Small intestine (tissue), 7 donors: ENCODE results near the gene KSR2. TPM values are rescaled to one million over a fixed set of nuclear protein-coding genes. Genes with fewer than 3 reads are reported as not detected.

ENCODE experiments used
- DNase-seq, 2 donors: peaks; one replicate each; pipeline versions ENCODE4 v3.0.0 to v3.0.0-alpha.2; 2013
- FAIRE-seq: peaks from 2 replicates; lab custom pipeline; 2012; peaks lifted over from hg19 to GRCh38; lab: Jason Lieb, UNC
- H3K27ac ChIP-seq, 3 donors: one replicate each; pipeline ENCODE4 v1.5.1; 2013; ENCODE audit warnings: low read length in 2 of 3, mild to moderate bottlenecking in 2 of 3, control low read depth in 1 of 3, inconsistent platforms in 1 of 3, low read depth in 1 of 3, moderate library complexity in 1 of 3
- H3K27me3 ChIP-seq, 3 donors: one replicate each; pipeline ENCODE4 v1.6.1; 2013; ENCODE audit warnings: low read length in 3 of 3, inconsistent platforms in 1 of 3; ENCODE audit not compliant: control insufficient read depth in 3 of 3, insufficient read depth in 3 of 3
- H3K36me3 ChIP-seq, 3 donors: one replicate each; pipeline ENCODE4 v1.6.1; 2013; ENCODE audit warnings: low read length in 3 of 3, inconsistent platforms in 1 of 3, low read depth in 1 of 3, mild to moderate bottlenecking in 1 of 3, moderate library complexity in 1 of 3; ENCODE audit not compliant: control insufficient read depth in 3 of 3, insufficient read depth in 2 of 3
- H3K4me1 ChIP-seq, 3 donors: one replicate each; pipeline ENCODE4 v1.6.1; 2013; ENCODE audit warnings: low read length in 2 of 3, inconsistent platforms in 1 of 3, low read depth in 1 of 3, mild to moderate bottlenecking in 1 of 3, moderate library complexity in 1 of 3; ENCODE audit not compliant: control insufficient read depth in 3 of 3, insufficient read depth in 2 of 3
- H3K4me3 ChIP-seq, 3 donors: one replicate each; pipeline ENCODE4 v1.5.1; 2013; ENCODE audit warnings: low read length in 3 of 3, control low read depth in 1 of 3, inconsistent platforms in 1 of 3, low read depth in 1 of 3, mild to moderate bottlenecking in 1 of 3, moderate library complexity in 1 of 3
- H3K9me3 ChIP-seq, 2 donors: one replicate each; pipeline ENCODE4 v1.6.1; 2013; ENCODE audit warnings: low read depth in 1 of 2, low read length in 1 of 2; ENCODE audit not compliant: control insufficient read depth in 2 of 2, insufficient read depth in 1 of 2
- WGBS, 3 donors: extraction: QIAGEN DNeasy Blood & Tissue Kit; methylation state at CpG; one replicate each; pipeline ENCODE4 v1.1.7; 2013; 5-methylcytosine and 5-hydroxymethylcytosine counted together
- polyA plus RNA-seq, 4 donors: library from polyadenylated mRNA; stranded (reverse) in 3 of 4; unstranded in 1 of 4; fragments of 200-250 nt in 3 of 4; fragments of 120-200 nt in 1 of 4; gene quantifications; one replicate each; pipeline versions ENCODE4 v1.2.1 to v1.2.3, GENCODE V29; 2013
- donor health status: healthy with polysubstance abuse.
- donor health status: control.
- donor health status: control.
- donor health status: Bipolar disorder and iron deficiency.
- donor health status: healthy.

KSR2 gene
- polyA plus RNA-seq, 4 donors: 0.16 to 0.33 TPM; not detected in 2

- H3K27me3 ChIP-seq: no peaks in the 10 kb centered on the region
- no peaks in the 10 kb centered on the region for H3K36me3 ChIP-seq
- FAIRE-seq: no peak
- 82 to 85% (median 84%) methylated on average over 3 of the region's 3 CpGs for WGBS, 3 donors
- DNase-seq: no peak
- H3K9me3 ChIP-seq: peaks cover 0 to 2% of the 10 kb centered on the region in 2 donors
- no peaks in the 10 kb centered on the region for H3K4me1 ChIP-seq
- H3K4me3 ChIP-seq: no peak overlapping the region
- H3K27ac ChIP-seq: no peak overlapping the region
Observed at GRCh38 chr12:117590386-117590785, 378.4 kb downstream of the KSR2 start.

DNA sequence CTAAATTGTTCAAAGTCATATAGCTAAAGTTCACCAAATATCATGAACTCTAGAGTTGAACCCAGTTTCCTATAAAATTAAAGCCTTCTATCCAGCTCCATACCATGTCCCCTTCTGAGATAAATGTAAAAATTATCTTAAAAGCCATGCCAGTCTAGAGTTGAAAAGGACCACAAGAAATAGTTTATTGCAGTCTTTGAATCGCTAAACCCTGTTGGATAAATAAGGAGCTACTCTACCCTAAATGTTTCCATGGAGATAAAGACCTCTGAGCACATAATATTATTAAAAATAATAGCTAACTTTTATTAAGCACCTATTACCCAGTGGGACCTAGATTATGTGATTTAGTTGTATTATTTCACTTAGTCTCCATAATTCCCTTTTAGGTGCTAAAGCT lies 379.8 kb downstream of the KSR2 start:
- no peak overlapping the region for H3K27ac ChIP-seq
- H3K4me3 ChIP-seq: no peak overlapping the region
- DNase-seq: no peak
- H3K27me3 ChIP-seq: peaks cover 0 to 3% (median 0%) of the 10 kb centered on the region in 3 donors
- H3K4me1 ChIP-seq: no peaks in the 10 kb centered on the region
- FAIRE-seq: no peak
- no peaks in the 10 kb centered on the region for H3K36me3 ChIP-seq
- 62 to 85% (median 73%) methylated on average over 1 of the region's 1 CpG for WGBS, 3 donors
- H3K9me3 ChIP-seq: peaks cover 0 to 2% of the 10 kb centered on the region in 2 donors

GRCh38 chr12:117587631-117588287 lies 381.0 kb downstream of the KSR2 start:
- H3K27ac ChIP-seq: no peak overlapping the region
- no peaks in the 10 kb centered on the region for H3K4me1 ChIP-seq
- peaks cover 0 to 3% (median 0%) of the 10 kb centered on the region in 3 donors for H3K27me3 ChIP-seq
- DNase-seq (peak; percentile 49 to 56), FAIRE-seq (no peak)
- H3K36me3 ChIP-seq: no peaks in the 10 kb centered on the region
- H3K9me3 ChIP-seq: peaks cover 0 to 2% of the 10 kb centered on the region in 2 donors
- WGBS, 3 donors: 14 to 19% (median 15%) methylated on average over 12 of the region's 12 CpGs
- no peak overlapping the region for H3K4me3 ChIP-seq

DNA sequence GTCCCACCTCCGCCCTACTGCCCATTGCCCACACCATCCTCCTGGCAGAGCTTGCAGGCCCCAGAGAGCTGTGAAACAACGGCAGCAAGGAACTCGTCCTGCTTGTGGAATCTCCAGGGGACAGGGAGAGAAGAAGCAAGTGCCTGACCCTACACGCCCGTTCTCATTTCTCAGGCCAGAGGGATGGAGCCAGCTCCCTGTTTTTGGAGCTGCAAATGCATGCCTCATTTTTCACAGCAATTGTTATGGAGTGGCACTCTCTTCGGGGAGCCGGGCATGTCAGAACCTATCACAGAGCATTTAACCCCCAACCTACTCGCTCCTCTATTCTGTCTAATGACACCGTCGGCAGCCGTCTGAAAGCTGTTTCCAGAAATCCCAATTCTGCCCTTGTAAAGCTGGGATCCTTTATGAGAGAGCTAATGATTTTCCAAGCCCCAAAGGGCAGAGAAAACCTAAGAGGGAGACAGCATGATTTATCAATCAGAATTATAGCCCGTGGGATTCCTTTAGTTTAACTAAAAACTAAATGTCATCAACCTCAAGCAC lies 385.0 kb downstream of the KSR2 start:
- no peaks in the 10 kb centered on the region for H3K36me3 ChIP-seq
- no peak overlapping the region for H3K4me3 ChIP-seq
- peaks cover 0 to 3% (median 0%) of the 10 kb centered on the region in 3 donors for H3K27me3 ChIP-seq
- H3K9me3 ChIP-seq: no peaks in the 10 kb centered on the region
- DNase-seq (no peak), FAIRE-seq (no peak)
- WGBS, 3 donors: 21 to 33% (median 31%) methylated on average over 12 of the region's 12 CpGs
- no peaks in the 10 kb centered on the region for H3K4me1 ChIP-seq
- no peak overlapping the region for H3K27ac ChIP-seq

- Histone ChIP-seq H3K9me3 (no peaks in the 10 kb centered on the region), H3K4me1 (no peaks in the 10 kb centered on the region), H3K27me3 (peaks cover 0 to 3% (median 0%) of the 10 kb centered on the region in 3 donors), H3K36me3 (no peaks in the 10 kb centered on the region), H3K4me3 (no peak overlapping the region), H3K27ac (no peak overlapping the region)
- 83 to 87% (median 83%) methylated on average over 2 of the region's 2 CpGs for WGBS, 3 donors
- DNase-seq (no peak), FAIRE-seq (no peak)
Observed at GRCh38 chr12:117583092-117583491, 385.7 kb downstream of the KSR2 start.

DNA sequence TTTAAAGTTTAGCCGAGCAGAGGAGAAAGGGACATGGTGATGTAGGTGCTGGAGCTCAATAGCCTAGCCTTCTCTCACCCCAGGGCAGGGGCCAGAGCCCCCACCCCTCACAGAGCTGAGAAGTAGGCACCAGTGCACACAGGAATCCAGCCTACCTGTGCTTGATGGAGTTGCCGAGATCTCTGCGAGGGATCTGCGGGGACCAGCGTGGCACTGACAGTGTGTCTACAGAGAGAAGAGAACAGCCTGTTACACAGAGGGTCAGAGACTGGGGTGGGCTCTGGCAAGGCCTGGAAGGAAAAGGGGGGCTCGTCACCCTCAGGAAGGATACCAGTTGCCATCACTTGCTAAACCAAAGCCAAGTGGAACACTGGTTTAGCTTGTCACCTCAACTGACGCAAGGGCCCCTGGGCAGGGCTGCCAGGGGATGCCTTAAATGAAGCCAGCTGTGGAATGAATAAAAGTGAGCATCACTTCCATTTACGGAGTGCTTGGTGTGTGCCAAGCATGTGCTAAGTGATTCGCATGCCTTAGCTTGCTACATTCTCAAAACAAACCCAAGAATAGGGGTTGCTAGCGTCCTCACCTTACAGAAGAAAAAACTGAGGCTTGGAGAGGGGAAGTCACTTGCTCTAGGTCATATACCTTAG lies 386.5 kb downstream of the KSR2 start:
- no peak overlapping the region for H3K27ac ChIP-seq
- no peaks in the 10 kb centered on the region for H3K36me3 ChIP-seq
- no peaks in the 10 kb centered on the region for H3K9me3 ChIP-seq
- FAIRE-seq (no peak), DNase-seq (no peak)
- WGBS, 3 donors: 68 to 72% (median 70%) methylated on average over 10 of the region's 10 CpGs
- no peaks in the 10 kb centered on the region for H3K4me1 ChIP-seq
- H3K4me3 ChIP-seq: no peak overlapping the region
- peaks cover 0 to 3% (median 0%) of the 10 kb centered on the region in 3 donors for H3K27me3 ChIP-seq

DNA sequence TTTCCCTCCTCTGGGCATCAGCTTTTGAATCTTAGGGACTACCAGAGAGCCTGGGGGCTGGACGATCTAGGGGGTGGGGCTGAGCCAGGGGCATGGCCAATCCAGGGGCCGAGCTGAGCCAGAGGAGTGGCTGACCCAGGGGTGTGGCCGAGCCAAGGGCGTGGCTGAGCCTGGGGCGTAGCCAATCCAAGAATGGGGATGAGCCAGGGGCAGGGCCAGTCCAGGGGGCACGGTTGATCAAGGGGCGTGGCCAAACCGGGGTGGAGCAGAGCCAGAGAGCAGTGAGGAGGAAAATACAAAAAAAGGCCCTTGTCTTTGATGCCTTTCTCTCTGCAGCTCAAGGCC lies 388.1 kb downstream of the KSR2 start:
- WGBS, 3 donors: 20 to 27% (median 22%) methylated on average over 8 of the region's 8 CpGs
- Histone ChIP-seq H3K27me3 (peaks cover 0 to 3% (median 0%) of the 10 kb centered on the region in 3 donors), H3K4me3 (no peak overlapping the region), H3K36me3 (no peaks in the 10 kb centered on the region), H3K27ac (no peak overlapping the region), H3K9me3 (no peaks in the 10 kb centered on the region), H3K4me1 (no peaks in the 10 kb centered on the region)
- peak in 1 of 2 donors; percentile 7 for DNase-seq
- no peak for FAIRE-seq

DNA sequence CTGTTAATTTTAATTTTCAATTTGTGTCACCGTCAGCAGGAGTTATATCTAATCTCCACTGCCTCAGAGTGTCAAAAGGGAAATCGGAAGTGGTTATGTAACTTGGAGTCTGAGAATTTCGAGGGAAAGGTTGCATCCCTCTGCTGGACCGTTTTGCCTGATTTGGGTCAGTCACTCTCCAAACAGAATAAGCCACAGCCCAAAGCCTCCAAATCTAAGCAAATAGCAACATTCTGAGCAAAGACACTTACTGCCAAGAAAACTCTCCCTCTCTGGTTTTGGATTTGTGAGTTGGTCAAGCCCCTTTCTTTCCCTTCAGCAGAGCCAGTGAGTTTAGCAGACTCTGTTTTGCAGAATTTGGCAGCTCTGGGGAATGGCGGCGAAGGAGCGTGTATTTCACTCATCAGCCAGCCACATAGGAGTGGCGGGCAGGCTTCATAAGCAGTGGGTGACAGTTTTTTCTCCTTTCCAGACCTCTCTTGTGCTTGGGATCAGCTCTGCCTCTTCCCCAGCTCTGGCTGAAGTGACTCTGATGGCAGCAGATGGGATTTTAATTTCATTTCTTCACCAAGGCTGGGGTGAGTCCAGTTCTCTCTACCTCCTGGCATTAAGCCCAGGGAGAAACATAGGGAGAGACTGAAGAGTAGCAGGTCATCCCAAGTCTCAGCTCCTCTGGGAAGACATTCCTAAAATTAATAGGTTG lies 388.6 kb downstream of the KSR2 start:
- Histone ChIP-seq H3K4me3 (no peak overlapping the region), H3K27me3 (peaks cover 0 to 3% (median 0%) of the 10 kb centered on the region in 3 donors), H3K9me3 (no peaks in the 10 kb centered on the region), H3K4me1 (no peaks in the 10 kb centered on the region), H3K27ac (no peak overlapping the region), H3K36me3 (no peaks in the 10 kb centered on the region)
- 61 to 67% (median 63%) methylated on average over 8 of the region's 8 CpGs for WGBS, 3 donors
- FAIRE-seq (no peak), DNase-seq (no peak)
